NCI-H2227 (cell line): ENCODE data around the gene CUL9.

Experiments
- DNase-seq: peaks from one replicate; lab custom pipeline; 2025; ENCODE audit not compliant: unreplicated experiment; lab: John Stamatoyannopoulos, UW

Gene CUL9

GRCh38 chr6:43172104-43173007, 9.6 kb upstream of the CUL9 start:
- DNase-seq = peak; percentile 32

- DNase-seq = no peak
Observed at GRCh38 chr6:43173591-43174262, 8.3 kb upstream of the CUL9 start.

GRCh38 chr6:43174263-43175112, 7.5 kb upstream of the CUL9 start:
- peak; percentile 94 for DNase-seq

- no peak for DNase-seq
Observed at GRCh38 chr6:43175676-43176422, 6.1 kb upstream of the CUL9 start.

GRCh38 chr6:43176423-43176786, 5.6 kb upstream of the CUL9 start:
- DNase-seq = no peak

GRCh38 chr6:43178150-43178549, 3.8 kb upstream of the CUL9 start:
- no peak for DNase-seq

GRCh38 chr6:43178951-43179830, 2.8 kb upstream of the CUL9 start:
- DNase-seq = no peak

GRCh38 chr6:43180058-43180457, 1.9 kb upstream of the CUL9 start:
- DNase-seq = no peak

- DNase-seq = peak; percentile 8
Observed at GRCh38 chr6:43180985-43181384, 1.0 kb upstream of the CUL9 start.

GRCh38 chr6:43181621-43181941, 415 bp upstream of the CUL9 start:
- DNase-seq = no peak

- DNase-seq = no peak
Observed at GRCh38 chr6:43183441-43183840, 1.4 kb downstream of the CUL9 start.

- DNase-seq = no peak
Observed at GRCh38 chr6:43184268-43184985, 2.4 kb downstream of the CUL9 start.

- no peak for DNase-seq
Observed at GRCh38 chr6:43185391-43185985, 3.5 kb downstream of the CUL9 start.

- no peak for DNase-seq
Observed at GRCh38 chr6:43186019-43186418, 4.0 kb downstream of the CUL9 start.

- no peak for DNase-seq
Observed at GRCh38 chr6:43186706-43187105, 4.7 kb downstream of the CUL9 start.

GRCh38 chr6:43187821-43188220, 5.8 kb downstream of the CUL9 start:
- no peak for DNase-seq

- DNase-seq = no peak
Observed at GRCh38 chr6:43188426-43188825, 6.4 kb downstream of the CUL9 start.

- DNase-seq = no peak
Observed at GRCh38 chr6:43189776-43190304, 7.8 kb downstream of the CUL9 start.

GRCh38 chr6:43192911-43193310, 10.9 kb downstream of the CUL9 start:
- DNase-seq = no peak
